Measurements from ENCODE around the gene NUDT7. TPM values are rescaled to one million over a fixed set of nuclear protein-coding genes. Genes with fewer than 3 reads are reported as not detected.

Gene NUDT7
- total RNA-seq, 4 donors from 2014 or later, result 7.6 to 16.1 (median 12.8) TPM

DNA sequence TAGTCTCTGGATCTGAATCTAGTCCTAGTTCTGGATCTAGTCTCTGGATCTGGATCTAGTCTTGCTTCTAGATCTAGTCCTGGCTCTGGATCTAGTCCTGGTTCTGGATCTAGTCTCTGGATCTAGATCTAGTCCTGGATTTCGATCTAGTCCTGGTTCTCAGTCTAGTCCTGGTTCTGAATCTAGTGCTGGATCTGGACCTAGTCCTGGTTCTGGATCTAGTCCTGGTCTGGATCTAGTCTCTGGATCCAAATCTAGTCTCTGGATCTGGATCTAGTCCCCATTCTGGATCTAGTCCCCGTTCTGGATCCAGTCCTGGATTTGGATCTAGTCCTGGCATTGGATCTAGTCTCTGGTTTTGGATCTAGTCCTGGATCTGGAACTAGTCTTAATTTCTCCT is 36.2 kb downstream of the NUDT7 start:
- Histone ChIP-seq H3K27ac (no peak overlapping the region), H3K36me3 (no peaks in the 10 kb centered on the region), H3K4me3 (no peak overlapping the region), H3K27me3 (no peaks in the 10 kb centered on the region), H3K4me1 (no peaks in the 10 kb centered on the region), H3K9me3 (no peaks in the 10 kb centered on the region)
- no peak for DNase-seq (ENCODE audit: low spot score in 2 of 2)
- WGBS, result 90% methylated on average over 2 of the region's 2 CpGs
- TF ChIP-seq EP300 (IDR thresholded peaks at IDR 0.05) (no peak), POLR2A (IDR thresholded peaks at IDR 0.05) (no peak), POLR2AphosphoS5 (IDR thresholded peaks at IDR 0.05) (no peak), CTCF (IDR thresholded peaks at IDR 0.05) (no peak)

DNA sequence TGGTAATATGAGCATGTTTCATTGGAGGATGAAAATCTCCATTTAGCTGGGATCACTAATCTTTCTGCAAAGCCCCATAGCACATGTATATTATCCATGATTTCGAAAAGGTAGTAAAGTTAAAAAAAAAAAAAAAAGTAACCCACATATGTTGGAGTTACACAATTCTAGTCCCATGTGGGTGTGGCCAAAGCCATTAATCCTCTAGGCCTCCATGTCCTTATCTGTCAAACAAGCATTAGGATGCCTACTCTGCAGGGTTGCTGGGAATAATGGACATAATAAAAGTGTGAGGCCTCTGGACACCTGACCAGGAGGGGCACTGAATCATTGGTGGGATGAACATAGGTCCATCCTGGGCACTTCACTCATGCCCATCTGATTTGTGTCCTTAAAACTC is 36.9 kb downstream of the NUDT7 start:
- TF ChIP-seq CTCF (IDR thresholded peaks at IDR 0.05) (no peak), POLR2A (IDR thresholded peaks at IDR 0.05) (no peak), POLR2AphosphoS5 (IDR thresholded peaks at IDR 0.05) (no peak), EP300 (IDR thresholded peaks at IDR 0.05) (no peak)
- no peak for DNase-seq (ENCODE audit: low spot score in 2 of 2)
- Histone ChIP-seq H3K27ac (no peak overlapping the region), H3K4me3 (no peak overlapping the region), H3K4me1 (peaks cover 4% of the 10 kb centered on the region), H3K36me3 (no peaks in the 10 kb centered on the region), H3K27me3 (no peaks in the 10 kb centered on the region), H3K9me3 (no peaks in the 10 kb centered on the region)
- WGBS, result 91% methylated on average over 1 of the region's 1 CpG

GRCh38 chr16:77759821-77760220 is 37.5 kb downstream of the NUDT7 start:
- Histone ChIP-seq H3K36me3 (no peaks in the 10 kb centered on the region), H3K27me3 (no peaks in the 10 kb centered on the region), H3K9me3 (no peaks in the 10 kb centered on the region), H3K4me1 (peaks cover 9% of the 10 kb centered on the region), H3K27ac (no peak overlapping the region), H3K4me3 (no peak overlapping the region)
- 64% methylated on average over 3 of the region's 3 CpGs for WGBS
- TF ChIP-seq POLR2AphosphoS5 (IDR thresholded peaks at IDR 0.05) (no peak), CTCF (IDR thresholded peaks at IDR 0.05) (no peak), POLR2A (IDR thresholded peaks at IDR 0.05) (no peak), EP300 (IDR thresholded peaks at IDR 0.05) (no peak)
- no peak for DNase-seq (ENCODE audit: low spot score in 2 of 2)

DNA sequence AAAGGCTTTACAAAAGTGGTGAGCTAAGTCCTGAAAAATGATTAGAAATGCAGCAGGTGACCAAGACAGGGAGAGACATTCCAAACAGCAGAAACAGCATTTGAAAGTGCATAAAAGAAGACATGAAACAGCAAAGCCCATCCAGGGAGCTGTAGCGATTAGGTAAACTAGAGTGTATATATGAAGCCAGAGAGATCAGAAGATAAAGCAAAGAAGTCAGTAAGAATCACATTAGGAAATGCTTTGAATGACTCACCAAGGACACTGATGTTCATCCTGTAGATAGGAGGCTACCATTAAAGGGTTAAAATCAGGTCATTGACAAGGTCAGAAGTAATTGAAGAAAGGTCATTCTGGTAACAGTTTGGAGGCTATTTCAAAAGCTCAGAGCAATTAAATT is 38.5 kb downstream of the NUDT7 start:
- no peak for TF ChIP-seq CTCF (IDR thresholded peaks at IDR 0.05)
- no peak for TF ChIP-seq POLR2A (IDR thresholded peaks at IDR 0.05)
- no peak for TF ChIP-seq POLR2AphosphoS5 (IDR thresholded peaks at IDR 0.05)
- TF ChIP-seq EP300 (IDR thresholded peaks at IDR 0.05), result no peak
- no peaks in the 10 kb centered on the region for H3K9me3 ChIP-seq
- no peak overlapping the region for H3K4me3 ChIP-seq
- H3K36me3 ChIP-seq, result no peaks in the 10 kb centered on the region
- H3K27me3 ChIP-seq, result no peaks in the 10 kb centered on the region
- H3K27ac ChIP-seq, result no peak overlapping the region
- H3K4me1 ChIP-seq, result peaks cover 9% of the 10 kb centered on the region
- 29% methylated on average over 1 of the region's 1 CpG for WGBS
- DNase-seq (ENCODE audit: low spot score in 2 of 2), result no peak

DNA sequence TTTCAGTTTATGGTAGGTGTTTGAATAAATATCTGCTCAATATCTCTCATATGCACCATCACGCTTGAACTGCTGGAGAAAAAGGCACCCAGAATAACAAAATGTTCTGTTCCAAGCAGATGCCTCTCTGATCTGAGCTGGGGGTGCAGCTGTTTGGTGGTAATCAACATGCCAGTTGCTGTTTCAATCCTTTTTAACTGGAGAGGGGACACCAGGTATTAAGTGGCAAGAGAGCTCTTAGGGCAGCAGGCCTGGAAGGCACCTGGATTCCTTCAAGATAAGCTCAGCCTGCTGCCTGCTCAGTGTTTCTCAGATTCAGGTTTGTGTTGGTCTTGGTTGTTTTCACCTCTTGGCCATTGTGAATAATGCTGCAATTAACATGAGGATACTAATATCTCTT is 38.9 kb downstream of the NUDT7 start:
- Histone ChIP-seq H3K36me3 (no peaks in the 10 kb centered on the region), H3K27ac (no peak overlapping the region), H3K9me3 (no peaks in the 10 kb centered on the region), H3K4me1 (peaks cover 9% of the 10 kb centered on the region), H3K4me3 (no peak overlapping the region), H3K27me3 (no peaks in the 10 kb centered on the region)
- TF ChIP-seq POLR2A (IDR thresholded peaks at IDR 0.05), result no peak
- TF ChIP-seq EP300 (IDR thresholded peaks at IDR 0.05), result no peak
- no peak for TF ChIP-seq POLR2AphosphoS5 (IDR thresholded peaks at IDR 0.05)
- no peak for TF ChIP-seq CTCF (IDR thresholded peaks at IDR 0.05)
- no peak for DNase-seq (ENCODE audit: low spot score in 2 of 2)
- 71% methylated on average over 1 of the region's 1 CpG for WGBS

Data from suprapubic skin (tissue), 4 donors.